HepG2 (cell line): Measurements from ENCODE around the gene MRPS10. TPM values are rescaled to one million over a fixed set of nuclear protein-coding genes. Genes with fewer than 3 reads are reported as not detected.

ENCODE experiments used
- ATAC-seq: fragments of 200-7000 bp; cut with Tn5 transposase; 3 replicates; pipeline ENCODE4 v1.9.1; 2020; ENCODE audit warnings: mild to moderate bottlenecking, moderate library complexity
- BruUV-seq: library from RNA; stranded (reverse); fragments of 400-500 nt; replicated peaks from 2 replicates; lab custom pipeline; 2021; lab: Mats Ljungman, UMichigan
- CTCF ChIA-PET: fragments of 300-600 bp; formaldehyde crosslinking; extraction: SDS; loops from one replicate; lab custom pipeline; 2021; ENCODE audit warnings: low total read pairs, inconsistent platforms, low intra/inter-chr PET ratio; lab: Yijun Ruan, JAX
- POLR2A ChIA-PET: fragments of 350-600 bp; sonication (Branson Sonifier 250); formaldehyde crosslinking; loops from one replicate; lab custom pipeline; 2020; ENCODE audit warnings: antibody characterized with exemption, inconsistent platforms; lab: Yijun Ruan, JAX
- DNase-seq: peaks from one replicate; pipeline ENCODE4 v3.0.0-alpha.2; 2015; ENCODE audit warnings: low spot score
- FAIRE-seq: peaks from 3 replicates; lab custom pipeline; 2011; peaks lifted over from hg19 to GRCh38; lab: Jason Lieb, UNC
- H2AFZ ChIP-seq: one replicate; pipeline ENCODE4 v1.6.1; 2011; ENCODE audit warnings: low read length, inconsistent platforms
- H3K27ac ChIP-seq: fragments of 300-600 bp; 3 replicates; pipeline ENCODE4 v1.8.0; 2011; ENCODE audit warnings: mixed run types, mild to moderate bottlenecking, mixed read lengths, low read length, inconsistent platforms; ENCODE audit not compliant: insufficient read depth; ENCODE audit errors: extremely low read length
- H3K27me3 ChIP-seq, 2 experiments: fragments of 200-600 bp in 1 of 2; 2 replicates in 1 of 2; 3 replicates in 1 of 2; pipeline versions ENCODE4 v1.6.0 to v1.8.0; 2011; ENCODE audit warnings: low read length in 2 of 2, mild to moderate bottlenecking in 2 of 2, moderate library complexity in 2 of 2, inconsistent platforms in 1 of 2; ENCODE audit not compliant: insufficient read depth in 2 of 2, control insufficient read depth in 1 of 2
- H3K36me3 ChIP-seq, 2 experiments: fragments of 200-600 bp in 1 of 2; replicated peaks in 1 of 2; 2 replicates in 1 of 2; 3 replicates in 1 of 2; pipeline versions ENCODE4 v1.5.1 to v1.8.0; 2011; ENCODE audit warnings: low read length in 2 of 2, inconsistent platforms in 1 of 2; ENCODE audit not compliant: insufficient read depth in 2 of 2, control insufficient read depth in 1 of 2
- H3K4me1 ChIP-seq: 2 replicates; pipeline ENCODE4 v1.5.1; 2012; ENCODE audit warnings: low read length, inconsistent platforms; ENCODE audit not compliant: insufficient read depth
- H3K4me2 ChIP-seq: 2 replicates; pipeline ENCODE4 v1.6.0; 2011; ENCODE audit warnings: low read depth, low read length, inconsistent platforms
- H3K4me3 ChIP-seq, 3 experiments: fragments of 200-600 bp in 1 of 3; sonication (generic), shearing (Covaris generic) in 1 of 3; replicated peaks in 1 of 3; 2 replicates each; pipeline ENCODE4 v1.5.1; 2011 to 2016; ENCODE audit warnings: low read length in 3 of 3, inconsistent platforms in 2 of 3, low read depth in 2 of 3, mild to moderate bottlenecking in 2 of 3, control low read depth in 1 of 3, mixed read lengths in 1 of 3; ENCODE audit not compliant: insufficient read depth in 1 of 3
- H3K79me2 ChIP-seq: one replicate; pipeline ENCODE4 v1.6.1; 2011; ENCODE audit warnings: low read length, inconsistent platforms; ENCODE audit not compliant: insufficient read depth
- H3K9ac ChIP-seq: 2 replicates; pipeline ENCODE4 v1.6.0; 2011; ENCODE audit warnings: mild to moderate bottlenecking, low read depth, low read length, inconsistent platforms; ENCODE audit not compliant: insufficient read depth
- H3K9me3 ChIP-seq: 2 replicates; pipeline ENCODE4 v1.5.1; 2012; ENCODE audit warnings: mild to moderate bottlenecking, low read length
- H4K20me1 ChIP-seq: 2 replicates; pipeline ENCODE4 v1.6.0; 2011; ENCODE audit warnings: inconsistent platforms, mild to moderate bottlenecking, low read length, moderate library complexity; ENCODE audit not compliant: insufficient read depth
- CEBPZ ChIP-seq: IDR thresholded peaks from 2 replicates; pipeline ENCODE4 v1.6.1; 2012; ENCODE audit warnings: low read length, improper control_type of control experiment
- KLF16 ChIP-seq, 2 experiments: sonication (generic) in 1 of 2; formaldehyde crosslinking in 1 of 2; IDR thresholded peaks; 2 replicates each; pipeline versions ENCODE4 v1.6.1 to v1.8.0; 2016 to 2023; ENCODE audit warnings: missing genetic modification reagents in 2 of 2, missing compliant biosample characterization in 1 of 2
- MAFK ChIP-seq, 2 experiments: IDR thresholded peaks in 1 of 2; conservative IDR thresholded peaks in 1 of 2; 2 replicates each; pipeline ENCODE4 v1.6.1; 2011; ENCODE audit warnings: improper control_type of control experiment in 2 of 2, low read length in 2 of 2
- XBP1 ChIP-seq: sonication (generic); formaldehyde crosslinking; IDR thresholded peaks from 2 replicates; pipeline ENCODE4 v1.5.0; 2020; ENCODE audit warnings: missing genetic modification reagents
- ZBTB7A ChIP-seq: sonication (generic); formaldehyde crosslinking; IDR thresholded peaks from 2 replicates; pipeline ENCODE4 v1.8.0; 2022; ENCODE audit warnings: mild to moderate bottlenecking, missing genetic modification reagents
- ZNF326 ChIP-seq: sonication (generic); formaldehyde crosslinking; IDR thresholded peaks from 2 replicates; pipeline ENCODE4 v1.4.0; 2020; ENCODE audit warnings: missing genetic modification reagents, borderline replicate concordance
- WGBS: methylation state at CpG from one replicate; pipeline ENCODE4 v1.1.6; 2017; ENCODE audit warnings: low lambda C conversion rate; 5-methylcytosine and 5-hydroxymethylcytosine counted together
- in situ Hi-C: cut with HindIII; loops from 2 replicates; pipeline ENCODE4 v1.10.0; 2017; ENCODE audit warnings: low pct_unique_long_range_greater_than_20kb; ENCODE audit not compliant: extremely low pct_ligation_motif_present
- intact Hi-C: fragments of 100-400 bp; cut with micrococcal nuclease; formaldehyde crosslinking; loops from one replicate; pipeline ENCODE4 v1.10.0; 2022; ENCODE audit not compliant: unreplicated experiment
- polyA plus RNA-seq, 8 experiments: library from polyadenylated mRNA; depleted of rRNA in 3 of 8; stranded (reverse) in 7 of 8; unstranded in 1 of 8; fragments of >200 nt; fragmentation: Illumina TruSeq in 4 of 8; extraction: Trizol in 4 of 8; gene quantifications; 2 replicates each; pipeline versions ENCODE4 v1.2.1 to v1.2.3, GENCODE V29; 2011 to 2016; ENCODE audit warnings: low read depth in 4 of 8, missing spikeins in 1 of 8, mixed read lengths in 1 of 8; ENCODE audit not compliant: insufficient read depth in 1 of 8
- total RNA-seq, 5 experiments: library from RNA; depleted of rRNA; stranded (reverse); fragments of >200 nt; fragmentation: Illumina TruSeq; extraction: Trizol; gene quantifications; 2 replicates each; pipeline ENCODE4 v1.2.3, GENCODE V29; 2016; ENCODE audit warnings: low read depth in 1 of 5
- TF ChIP-seq, protein P1 (sequence below): sonication (generic); formaldehyde crosslinking; IDR thresholded peaks from 2 replicates; pipeline ENCODE4 v1.4.0; 2020; ENCODE audit warnings: missing genetic modification reagents
- TF ChIP-seq, protein P2 (sequence below): sonication (generic); formaldehyde crosslinking; IDR thresholded peaks from 2 replicates; pipeline ENCODE4 v1.5.0; 2020; ENCODE audit warnings: missing genetic modification reagents, mild to moderate bottlenecking, borderline replicate concordance

Gene MRPS10
- total and polyA plus RNA-seq, 2 of the 13 experiments (the other 11 are each of a cell fraction or from before 2014, with no cell fraction given), result 31.7 to 54.6 TPM

DNA sequence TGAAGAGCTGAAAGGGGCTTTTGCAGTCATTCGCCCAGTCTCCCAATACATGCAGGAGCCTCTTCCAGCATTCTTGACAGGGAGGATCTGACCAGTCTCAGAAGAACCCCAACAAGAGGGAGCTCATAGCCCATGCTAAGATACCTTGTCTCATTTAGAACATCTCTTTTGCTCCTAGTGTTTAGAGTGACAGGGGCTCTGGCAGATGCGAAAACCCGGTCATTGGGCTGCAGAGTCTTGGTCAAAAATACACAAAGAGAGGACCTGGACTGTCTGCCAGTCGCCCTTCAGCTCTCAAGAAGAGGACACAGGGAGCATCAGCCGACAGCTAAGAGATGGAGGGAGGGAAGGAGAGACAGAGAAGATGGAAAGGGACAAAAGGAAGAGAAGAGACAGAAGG lies 23.6 kb downstream of the MRPS10 start:
- Histone ChIP-seq H3K79me2 (no peaks in the 10 kb centered on the region), H3K4me2 (no peak overlapping the region), H3K4me1 (peaks cover 27% of the 10 kb centered on the region), H2AFZ (no peak overlapping the region), H3K9me3 (no peaks in the 10 kb centered on the region), H3K27me3 (no peaks in the 10 kb centered on the region), H3K9ac (no peak overlapping the region), H3K27ac (no peak overlapping the region), H3K4me3 (no peak overlapping the region), H4K20me1 (no peaks in the 10 kb centered on the region), H3K36me3 (no peaks in the 10 kb centered on the region)
- no peak for TF ChIP-seq ZBTB7A (CRISPR knock-in tag)
- DNase-seq (no peak), FAIRE-seq (no peak), ATAC-seq (no peak)
- 83% methylated on average over 5 of the region's 5 CpGs for WGBS
- POLR2A ChIA-PET, result interaction anchor here (1.0 kb wide), 1 partner anchor 21 kb away, joined by 3 read pairs; no protein-coding TSS in a partner anchor
- in situ Hi-C loops, result no loop called here
- BruUV-seq, result no TSS peak
- intact Hi-C loops, result no loop called here
- CTCF ChIA-PET, result no interaction called here

- no peaks in the 10 kb centered on the region for H3K79me2 ChIP-seq
- CTCF ChIA-PET, result no interaction called here
- peaks cover 22% of the 10 kb centered on the region for H3K4me1 ChIP-seq
- no peaks in the 10 kb centered on the region for H3K27me3 ChIP-seq
- intact Hi-C loops, result no loop called here
- ATAC-seq (no peak), DNase-seq (no peak), FAIRE-seq (no peak)
- no peaks in the 10 kb centered on the region for H4K20me1 ChIP-seq
- H3K9ac ChIP-seq, result no peak overlapping the region
- no peak overlapping the region for H3K27ac ChIP-seq
- no peaks in the 10 kb centered on the region for H3K9me3 ChIP-seq
- POLR2A ChIA-PET, result interaction anchor here (1.0 kb wide), 1 partner anchor 21 kb away, joined by 3 read pairs; no protein-coding TSS in a partner anchor
- H3K4me2 ChIP-seq, result no peak overlapping the region
- H3K4me3 ChIP-seq, result no peak overlapping the region
- BruUV-seq, result no TSS peak
- in situ Hi-C loops, result no loop called here
- H3K36me3 ChIP-seq, result no peaks in the 10 kb centered on the region
- 80% methylated on average over 8 of the region's 8 CpGs for WGBS
- TF ChIP-seq, protein P1, sequence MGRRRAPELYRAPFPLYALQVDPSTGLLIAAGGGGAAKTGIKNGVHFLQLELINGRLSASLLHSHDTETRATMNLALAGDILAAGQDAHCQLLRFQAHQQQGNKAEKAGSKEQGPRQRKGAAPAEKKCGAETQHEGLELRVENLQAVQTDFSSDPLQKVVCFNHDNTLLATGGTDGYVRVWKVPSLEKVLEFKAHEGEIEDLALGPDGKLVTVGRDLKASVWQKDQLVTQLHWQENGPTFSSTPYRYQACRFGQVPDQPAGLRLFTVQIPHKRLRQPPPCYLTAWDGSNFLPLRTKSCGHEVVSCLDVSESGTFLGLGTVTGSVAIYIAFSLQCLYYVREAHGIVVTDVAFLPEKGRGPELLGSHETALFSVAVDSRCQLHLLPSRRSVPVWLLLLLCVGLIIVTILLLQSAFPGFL (CRISPR knock-in tag), result no peak
- no peak for TF ChIP-seq ZNF326 (CRISPR knock-in tag)
- no peak for TF ChIP-seq MAFK (conservative IDR thresholded peaks at IDR 0.05 in 1 of 2, IDR thresholded peaks at IDR 0.05 in 1 of 2; ENCODE audit: low read length in 2 of 2)
- TF ChIP-seq, protein P2, sequence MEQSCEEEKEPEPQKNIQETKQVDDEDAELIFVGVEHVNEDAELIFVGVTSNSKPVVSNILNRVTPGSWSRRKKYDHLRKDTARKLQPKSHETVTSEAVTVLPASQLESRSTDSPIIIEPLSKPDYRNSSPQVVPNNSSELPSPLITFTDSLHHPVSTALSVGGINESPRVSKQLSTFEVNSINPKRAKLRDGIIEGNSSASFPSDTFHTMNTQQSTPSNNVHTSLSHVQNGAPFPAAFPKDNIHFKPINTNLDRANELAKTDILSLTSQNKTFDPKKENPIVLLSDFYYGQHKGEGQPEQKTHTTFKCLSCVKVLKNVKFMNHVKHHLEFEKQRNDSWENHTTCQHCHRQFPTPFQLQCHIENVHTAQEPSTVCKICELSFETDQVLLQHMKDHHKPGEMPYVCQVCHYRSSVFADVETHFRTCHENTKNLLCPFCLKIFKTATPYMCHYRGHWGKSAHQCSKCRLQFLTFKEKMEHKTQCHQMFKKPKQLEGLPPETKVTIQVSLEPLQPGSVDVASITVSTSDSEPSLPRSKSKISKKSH (CRISPR knock-in tag), result no peak
- no peak for TF ChIP-seq KLF16 (CRISPR knock-in tag; IDR thresholded peaks at IDR 0.05)
- TF ChIP-seq CEBPZ, result no peak
- no peak for TF ChIP-seq XBP1 (CRISPR knock-in tag)
- H2AFZ ChIP-seq, result no peak overlapping the region
Measured at GRCh38 chr6:42193491-42193894, 24.2 kb downstream of the MRPS10 start.
